IMR-90 (cell line): ENCODE data around the gene DMAC2. TPM values are rescaled to one million over a fixed set of nuclear protein-coding genes. Genes with fewer than 3 reads are reported as not detected.

Experiments used
- ATAC-seq: fragments of 200-7000 bp; cut with Tn5 transposase; 2 replicates; pipeline ENCODE4 v1.9.1; 2020; ENCODE audit warnings: low read depth, mild to moderate bottlenecking, moderate library complexity
- Bru-seq: library from RNA; stranded (reverse); fragments of 400-500 nt; gene quantifications from one replicate; lab custom pipeline; 2021; lab: Mats Ljungman, UMichigan
- BruChase-seq, 2 experiments: library from RNA; stranded (reverse); fragments of 400-500 nt; gene quantifications; one replicate each; lab custom pipeline; 2021; lab: Mats Ljungman, UMichigan
- BruUV-seq: library from RNA; stranded (reverse); fragments of 400-500 nt; replicated peaks from 2 replicates; lab custom pipeline; 2021; lab: Mats Ljungman, UMichigan
- CTCF ChIA-PET: fragments of 300-600 bp; formaldehyde crosslinking; extraction: SDS; loops from one replicate; lab custom pipeline; 2021; ENCODE audit warnings: antibody characterized with exemption; lab: Yijun Ruan, JAX
- POLR2A ChIA-PET: fragments of 300-600 bp; sonication (Branson Sonifier 250); formaldehyde crosslinking; loops from one replicate; lab custom pipeline; 2022; ENCODE audit warnings: antibody characterized with exemption; ENCODE audit not compliant: unreplicated experiment; lab: Charles Lee
- DNase-seq: peaks from one replicate; pipeline ENCODE4 v3.0.0; 2013
- H2AFZ ChIP-seq: replicated peaks from 2 replicates; pipeline ENCODE3; 2013; ENCODE audit warnings: low read length, mild to moderate bottlenecking; ENCODE audit not compliant: poor library complexity
- H2AK5ac ChIP-seq: 2 replicates; pipeline ENCODE4 v1.6.1; 2013; ENCODE audit warnings: low read depth, low read length, inconsistent platforms
- H2AK9ac ChIP-seq: replicated peaks from 2 replicates; pipeline ENCODE3; 2013; ENCODE audit warnings: mild to moderate bottlenecking, low read depth, low read length, moderate library complexity; ENCODE audit not compliant: poor library complexity
- H2BK120ac ChIP-seq: 2 replicates; pipeline ENCODE4 v1.6.1; 2013; ENCODE audit warnings: low read depth, low read length, inconsistent platforms
- H2BK15ac ChIP-seq: 3 replicates; pipeline ENCODE4 v1.6.1; 2013; ENCODE audit warnings: low read depth, low read length, inconsistent platforms
- H2BK20ac ChIP-seq: 2 replicates; pipeline ENCODE4 v1.6.1; 2013; ENCODE audit warnings: low read depth, mild to moderate bottlenecking, inconsistent platforms, low read length, moderate library complexity
- H2BK5ac ChIP-seq: 2 replicates; pipeline ENCODE4 v1.6.1; 2013; ENCODE audit warnings: mild to moderate bottlenecking, low read depth, low read length, inconsistent platforms; ENCODE audit not compliant: poor library complexity, severe bottlenecking
- H3K14ac ChIP-seq: replicated peaks from 2 replicates; pipeline ENCODE4 v1.6.1; 2013; ENCODE audit warnings: low read depth, low read length, inconsistent platforms
- H3K18ac ChIP-seq: 2 replicates; pipeline ENCODE4 v1.6.1; 2013; ENCODE audit warnings: low read depth, low read length, control low read depth
- H3K23ac ChIP-seq: 2 replicates; pipeline ENCODE4 v1.6.1; 2013; ENCODE audit warnings: low read depth, low read length, inconsistent platforms
- H3K27ac ChIP-seq: 2 replicates; pipeline ENCODE4 v1.5.1; 2013; ENCODE audit warnings: mild to moderate bottlenecking, control low read depth, low read length; ENCODE audit not compliant: insufficient read depth
- H3K27me3 ChIP-seq: 2 replicates; pipeline ENCODE4 v1.6.1; 2013; ENCODE audit warnings: low read length; ENCODE audit not compliant: control insufficient read depth, insufficient read depth
- H3K36me3 ChIP-seq: 2 replicates; pipeline ENCODE4 v1.6.1; 2013; ENCODE audit warnings: low read length, mixed read lengths; ENCODE audit not compliant: control insufficient read depth, insufficient read depth
- H3K4ac ChIP-seq: 2 replicates; pipeline ENCODE4 v1.6.1; 2013; ENCODE audit warnings: low read depth, low read length, inconsistent platforms
- H3K4me1 ChIP-seq: 2 replicates; pipeline ENCODE4 v1.6.1; 2013; ENCODE audit warnings: low read length, mixed read lengths; ENCODE audit not compliant: control insufficient read depth, insufficient read depth
- H3K4me2 ChIP-seq: 2 replicates; pipeline ENCODE4 v1.6.1; 2013; ENCODE audit warnings: low read depth, mild to moderate bottlenecking, control low read depth, low read length, moderate library complexity
- H3K4me3 ChIP-seq: 2 replicates; pipeline ENCODE4 v1.5.1; 2013; ENCODE audit warnings: low read depth, mild to moderate bottlenecking, control low read depth, low read length, moderate library complexity; ENCODE audit not compliant: insufficient read depth
- H3K56ac ChIP-seq: 2 replicates; pipeline ENCODE4 v1.6.1; 2013; ENCODE audit warnings: low read length, inconsistent platforms; ENCODE audit not compliant: insufficient read depth; ENCODE audit errors: extremely low read depth
- H3K79me1 ChIP-seq, 2 experiments: 2 replicates each; pipeline ENCODE4 v1.6.1; 2013; ENCODE audit warnings: low read length in 2 of 2, inconsistent platforms in 1 of 2, low read depth in 1 of 2
- H3K9ac ChIP-seq: 2 replicates; pipeline ENCODE4 v1.6.1; 2013; ENCODE audit warnings: low read depth, low read length, control low read depth
- H3K9me1 ChIP-seq: 2 replicates; pipeline ENCODE4 v1.6.1; 2013; ENCODE audit warnings: low read length, inconsistent platforms; ENCODE audit not compliant: insufficient read depth
- H3K9me3 ChIP-seq: 2 replicates; pipeline ENCODE4 v1.6.1; 2013; ENCODE audit warnings: low read length; ENCODE audit not compliant: control insufficient read depth, insufficient read depth
- H4K20me1 ChIP-seq: 2 replicates; pipeline ENCODE4 v1.6.1; 2013; ENCODE audit warnings: low read length, inconsistent platforms; ENCODE audit not compliant: insufficient read depth
- H4K5ac ChIP-seq: 2 replicates; pipeline ENCODE4 v1.6.1; 2013; ENCODE audit warnings: mild to moderate bottlenecking, low read depth, low read length, control low read depth
- H4K8ac ChIP-seq, 2 experiments: 2 replicates each; pipeline ENCODE4 v1.6.1; 2013; ENCODE audit warnings: low read depth in 2 of 2, low read length in 2 of 2, control low read depth in 1 of 2, inconsistent platforms in 1 of 2
- H4K91ac ChIP-seq: 2 replicates; pipeline ENCODE4 v1.6.1; 2013; ENCODE audit warnings: low read depth, low read length, inconsistent platforms; ENCODE audit not compliant: insufficient read depth
- BHLHE40 ChIP-seq: fragments of 150-350 bp; IDR thresholded peaks from 2 replicates; pipeline ENCODE4 v1.6.1; 2016; ENCODE audit warnings: mild to moderate bottlenecking, low read depth, low read length
- CEBPB ChIP-seq: IDR thresholded peaks from 2 replicates; pipeline ENCODE4 v1.6.1; 2012; ENCODE audit warnings: low read depth, low read length, improper control_type of control experiment
- CHD1 ChIP-seq: IDR thresholded peaks from 2 replicates; pipeline ENCODE4 v1.6.1; 2012; ENCODE audit warnings: low read depth, low read length, improper control_type of control experiment
- FOS ChIP-seq: fragments of 150-350 bp; IDR thresholded peaks from 2 replicates; pipeline ENCODE4 v1.6.1; 2016; ENCODE audit warnings: low read depth, low read length
- MAFK ChIP-seq: IDR thresholded peaks from 2 replicates; pipeline ENCODE4 v1.6.1; 2012; ENCODE audit warnings: low read depth, low read length, improper control_type of control experiment
- MAZ ChIP-seq: IDR thresholded peaks from 2 replicates; pipeline ENCODE4 v1.6.1; 2012; ENCODE audit warnings: low read depth, mild to moderate bottlenecking, low read length, improper control_type of control experiment, moderate library complexity, borderline replicate concordance
- MXI1 ChIP-seq: IDR thresholded peaks from 2 replicates; pipeline ENCODE4 v1.6.1; 2012; ENCODE audit warnings: low read depth, mild to moderate bottlenecking, low read length, moderate library complexity, borderline replicate concordance
- NFE2L2 ChIP-seq: fragments of 150-350 bp; IDR thresholded peaks from 2 replicates; pipeline ENCODE4 v1.6.1; 2016; ENCODE audit warnings: low read depth, mild to moderate bottlenecking, low read length
- POLR2A ChIP-seq: IDR thresholded peaks from 2 replicates; pipeline ENCODE4 v1.6.1; 2012; ENCODE audit warnings: mild to moderate bottlenecking, low read depth, low read length
- RFX5 ChIP-seq: IDR thresholded peaks from 2 replicates; pipeline ENCODE4 v1.8.0; 2012; ENCODE audit warnings: low read depth, mild to moderate bottlenecking, low read length, moderate library complexity
- WGBS, 2 experiments: methylation state at CpG; one replicate each; pipeline versions ENCODE4 v1.1.5 to v1.1.7; 2013; ENCODE audit warnings: missing lambda C conversion rate in 2 of 2; ENCODE audit not compliant: insufficient read length in 1 of 2; ENCODE audit errors: extremely low coverage in 2 of 2; 5-methylcytosine and 5-hydroxymethylcytosine counted together
- dilution Hi-C: fragments of 300-500 bp; cut with HindIII; formaldehyde crosslinking; loops from one replicate; pipeline ENCODE4 v1.14.3; 2018; ENCODE audit warnings: low sequenced_read_pairs; ENCODE audit not compliant: unreplicated experiment
- in situ Hi-C: fragments of 300-500 bp; cut with MboI; formaldehyde crosslinking; loops from 3 replicates; pipeline ENCODE4 v1.14.3; 2019; ENCODE audit warnings: low sequenced_read_pairs, inconsistent platforms, mixed read lengths
- intact Hi-C: fragments of 100-400 bp; cut with micrococcal nuclease; formaldehyde crosslinking; loops from 2 replicates; pipeline ENCODE4 v1.10.0; 2022
- long read RNA-seq: library from polyadenylated mRNA; unstranded; transcript quantifications from one replicate; pipeline ENCODE4 v2.0.0, GENCODE V29; 2021; ENCODE audit not compliant: unreplicated experiment
- polyA plus RNA-seq, 3 experiments: library from polyadenylated mRNA; depleted of rRNA; stranded (reverse); fragments of >200 nt; gene quantifications; 2 replicates each; pipeline ENCODE4 v1.2.3, GENCODE V29; 2012; ENCODE audit warnings: low replicate concordance in 1 of 3
- total RNA-seq: library from RNA; depleted of rRNA; stranded (reverse); fragments of >200 nt; gene quantifications from 2 replicates; pipeline ENCODE4 v1.2.3, GENCODE V29; 2012; rRNA removed
- TF ChIP-seq, protein P1 (sequence below): conservative IDR thresholded peaks from 2 replicates; pipeline ENCODE4 v1.5.1; 2012; ENCODE audit warnings: mild to moderate bottlenecking, low read depth, low read length, improper control_type of control experiment

DMAC2 gene
- 50.8 and 52.5 TPM in 2 replicates for total RNA-seq
- polyA plus RNA-seq (2012; rRNA removed) = 72.2 and 78.5 TPM in 2 replicates
- polyA plus RNA-seq (2012; cell fraction: cytosol; rRNA removed) = 78.9 and 84.8 TPM in 2 replicates
- polyA plus RNA-seq (2012; cell fraction: nucleus; rRNA removed; ENCODE audit: low replicate concordance) = 33.4 and 44.3 TPM in 2 replicates
- Bru-seq, nascent RNA = percentile 64 among the genes with signal in this experiment
- BruChase-seq, experiment 1, labeled RNA remaining after a 6-hour chase = percentile 72 among the genes with signal in this experiment
- BruChase-seq, experiment 2, labeled RNA remaining after a 2-hour chase = percentile 56 among the genes with signal in this experiment
- long read RNA-seq, transcript DMAC2-201 (6 exons, 1,692 nt) = major isoform, 11 of 40 reads
- long read RNA-seq, transcript DMAC2-208 (5 exons, 979 nt) = minor isoform, 10 of 40 reads
- long read RNA-seq, transcript DMAC2-204 (4 exons, 1,454 nt) = minor isoform, 5 of 40 reads
- long read RNA-seq, partial matches to known transcripts = 6 of 40 reads
- long read RNA-seq, other reads (novel, unspliced or antisense) = 7 of 40 reads

DNA sequence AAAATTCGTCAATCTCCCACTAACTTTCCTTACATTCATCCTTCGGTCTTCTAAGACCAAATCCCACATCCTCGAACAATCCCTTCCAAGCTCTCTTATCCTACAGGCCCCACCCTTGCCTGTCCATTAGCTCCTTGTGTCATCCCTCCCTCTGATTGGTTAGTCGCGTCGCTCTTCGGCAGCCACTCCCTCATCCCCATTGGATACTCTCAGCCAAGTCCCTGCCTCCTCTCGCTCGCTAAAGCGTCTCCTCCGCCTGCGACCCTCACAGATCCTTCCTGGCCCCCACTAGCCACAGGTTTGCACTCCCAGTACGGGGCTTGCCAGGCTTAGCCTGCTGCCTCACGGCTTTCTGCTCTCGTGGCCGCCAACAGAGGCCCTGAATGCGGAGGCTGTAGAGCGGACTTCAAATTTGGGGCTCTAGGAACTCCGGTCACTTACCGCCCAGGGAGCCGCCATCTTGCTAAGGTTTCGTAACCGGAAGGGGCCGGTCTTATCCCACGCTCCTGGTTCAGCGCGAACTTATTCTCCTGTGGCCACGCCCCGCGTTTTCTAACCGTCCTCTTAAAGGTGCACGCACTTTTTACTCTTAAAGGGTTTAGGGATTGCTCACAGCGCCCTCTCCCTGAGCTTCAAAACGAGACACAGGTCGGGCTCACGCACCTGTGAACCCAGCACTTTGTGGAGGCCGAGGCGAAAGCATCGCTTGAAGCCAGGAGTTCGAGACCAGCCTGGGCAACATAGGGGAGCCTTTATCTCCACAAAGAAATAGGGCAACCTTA, at the start of gene DMAC2:
DMAC2 (minus strand) TSS at position 472 of the 782 bp plus-strand sequence; CDS start at position 459, 13 bp downstream.
- H2BK120ac ChIP-seq = peak within 1 kb of the TSS; percentile 72
- H3K36me3 ChIP-seq = peaks cover 8% of the 10 kb centered on the region; the same call in 1 of the 2 replicates
- peaks cover 9 to 21% of the 10 kb centered on the region in 2 experiments for H3K79me1 ChIP-seq
- H3K4me3 ChIP-seq = peak within 1 kb of the TSS; percentile 82
- in situ Hi-C loops = loop anchor here (5.0 kb wide), 1 partner anchor 133 kb away; no protein-coding TSS in a partner anchor
- ATAC-seq (peak; percentile 99), DNase-seq (peak; percentile 97)
- peak within 1 kb of the TSS; percentile 94 for H4K91ac ChIP-seq
- no peaks in the 10 kb centered on the region for H4K20me1 ChIP-seq
- peak within 1 kb of the TSS; percentile 90 for H3K27ac ChIP-seq
- H3K56ac ChIP-seq = peak within 1 kb of the TSS; percentile 81
- H4K5ac ChIP-seq = peak within 1 kb of the TSS; percentile 89
- H3K18ac ChIP-seq = peak within 1 kb of the TSS; percentile 74; the same call in 1 of the 2 replicates
- dilution Hi-C loops = no loop called here
- H4K8ac ChIP-seq = peak within 1 kb of the TSS; percentile 45 to 97
- intact Hi-C loops = no loop called here
- CTCF ChIA-PET = interaction anchor here (0.7 to 2.5 kb wide), 4 partner anchors 9 to 131 kb away, joined by 3 to 10 read pairs (median 4); no protein-coding TSS in a partner anchor
- no peaks in the 10 kb centered on the region; the same call in 1 of the 2 replicates for H3K9me1 ChIP-seq
- H3K14ac ChIP-seq = peak within 1 kb of the TSS; percentile 78; the same call in 1 of the 2 replicates
- H3K9ac ChIP-seq = peak within 1 kb of the TSS; percentile 82
- H2AK5ac ChIP-seq = no peak within 1 kb of the TSS
- 0% methylated on average over 32 of the region's 40 CpGs; no CpG with 5 or more reads in 1 of the 2 experiments for WGBS, 2 experiments
- POLR2A ChIA-PET = interaction anchor here (0.6 kb wide), 1 partner anchor 9 kb away, joined by 8 read pairs; no protein-coding TSS in a partner anchor
- peak within 1 kb of the TSS; percentile 93 for H3K4ac ChIP-seq
- peak within 1 kb of the TSS; percentile 59 for H2AK9ac ChIP-seq
- peak within 1 kb of the TSS; percentile 98 for H2AFZ ChIP-seq
- H2BK5ac ChIP-seq = peak within 1 kb of the TSS; percentile 85
- no peak within 1 kb of the TSS for H2BK20ac ChIP-seq
- no peaks in the 10 kb centered on the region for H3K9me3 ChIP-seq
- BruUV-seq = no TSS peak
- H3K4me1 ChIP-seq = no peaks in the 10 kb centered on the region; the same call in 1 of the 2 replicates
- H2BK15ac ChIP-seq = no peak within 1 kb of the TSS; the same call in 2 of the 3 replicates
- H3K4me2 ChIP-seq = peak within 1 kb of the TSS; percentile 77
- H3K23ac ChIP-seq = peak within 1 kb of the TSS; percentile 66; the same call in 1 of the 2 replicates
- no peaks in the 10 kb centered on the region for H3K27me3 ChIP-seq
- TF ChIP-seq RFX5 (no peak), NFE2L2 (no peak), POLR2A (peak; percentile 76), CHD1 (no peak), MAZ (peak; percentile 50; the same call in 1 of the 2 replicates), BHLHE40 (no peak), MAFK (no peak), FOS (no peak), CEBPB (peak; percentile 94), MXI1 (peak; percentile 45; the same call in 1 of the 2 replicates)
- TF ChIP-seq, protein P1, sequence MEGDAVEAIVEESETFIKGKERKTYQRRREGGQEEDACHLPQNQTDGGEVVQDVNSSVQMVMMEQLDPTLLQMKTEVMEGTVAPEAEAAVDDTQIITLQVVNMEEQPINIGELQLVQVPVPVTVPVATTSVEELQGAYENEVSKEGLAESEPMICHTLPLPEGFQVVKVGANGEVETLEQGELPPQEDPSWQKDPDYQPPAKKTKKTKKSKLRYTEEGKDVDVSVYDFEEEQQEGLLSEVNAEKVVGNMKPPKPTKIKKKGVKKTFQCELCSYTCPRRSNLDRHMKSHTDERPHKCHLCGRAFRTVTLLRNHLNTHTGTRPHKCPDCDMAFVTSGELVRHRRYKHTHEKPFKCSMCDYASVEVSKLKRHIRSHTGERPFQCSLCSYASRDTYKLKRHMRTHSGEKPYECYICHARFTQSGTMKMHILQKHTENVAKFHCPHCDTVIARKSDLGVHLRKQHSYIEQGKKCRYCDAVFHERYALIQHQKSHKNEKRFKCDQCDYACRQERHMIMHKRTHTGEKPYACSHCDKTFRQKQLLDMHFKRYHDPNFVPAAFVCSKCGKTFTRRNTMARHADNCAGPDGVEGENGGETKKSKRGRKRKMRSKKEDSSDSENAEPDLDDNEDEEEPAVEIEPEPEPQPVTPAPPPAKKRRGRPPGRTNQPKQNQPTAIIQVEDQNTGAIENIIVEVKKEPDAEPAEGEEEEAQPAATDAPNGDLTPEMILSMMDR = peak; percentile 51
